Measurements from ENCODE around the gene HCRTR1.

HCRTR1 gene

GRCh38 chr1:31617218-31617915 is at the start of gene HCRTR1:
Gene HCRTR1, plus strand, starts transcription at chr1:31617689. Its CDS starts 1,504 bp downstream, at chr1:31619193.
- peak within 1 kb of the TSS; percentile 55 for H3K4me3 ChIP-seq (ENCODE audit: low read length)
- no peak for TF ChIP-seq CTCF (conservative IDR thresholded peaks at IDR 0.05; ENCODE audit: low read length)
- no peak for DNase-seq (ENCODE audit: low read depth)

GRCh38 chr1:31567956-31568570 is 49.4 kb upstream of the HCRTR1 start:
- peak; percentile 76 for DNase-seq (ENCODE audit: low read depth)
- TF ChIP-seq CTCF (conservative IDR thresholded peaks at IDR 0.05; ENCODE audit: low read length), result no peak
- H3K4me3 ChIP-seq (ENCODE audit: low read length), result no peak overlapping the region

- no peak for TF ChIP-seq CTCF (conservative IDR thresholded peaks at IDR 0.05; ENCODE audit: low read length)
- no peak overlapping the region for H3K4me3 ChIP-seq (ENCODE audit: low read length)
- no peak for DNase-seq (ENCODE audit: low read depth)
Observed at GRCh38 chr1:31568895-31569595, 48.4 kb upstream of the HCRTR1 start.

GRCh38 chr1:31569596-31570173 is 47.8 kb upstream of the HCRTR1 start:
- no peak for DNase-seq (ENCODE audit: low read depth)
- H3K4me3 ChIP-seq (ENCODE audit: low read length), result no peak overlapping the region
- TF ChIP-seq CTCF (conservative IDR thresholded peaks at IDR 0.05; ENCODE audit: low read length), result no peak

GRCh38 chr1:31570228-31570627 is 47.3 kb upstream of the HCRTR1 start:
- TF ChIP-seq CTCF (conservative IDR thresholded peaks at IDR 0.05; ENCODE audit: low read length), result no peak
- DNase-seq (ENCODE audit: low read depth), result no peak
- H3K4me3 ChIP-seq (ENCODE audit: low read length), result no peak overlapping the region

- no peak for TF ChIP-seq CTCF (conservative IDR thresholded peaks at IDR 0.05; ENCODE audit: low read length)
- peak; percentile 43 for DNase-seq (ENCODE audit: low read depth)
- H3K4me3 ChIP-seq (ENCODE audit: low read length), result no peak overlapping the region
Observed at GRCh38 chr1:31570906-31571305, 46.6 kb upstream of the HCRTR1 start.

Data from AG10803 (cell line).